Right lobe of liver (tissue), 4 donors: ENCODE data around the gene PC.

Source experiments
- CTCF ChIP-seq, 4 donors: fragments of 200-600 bp in 3 of 4; fragments of 450-650 bp in 1 of 4; IDR thresholded peaks; one replicate each; pipeline versions ENCODE4 v1.5.1 to v1.8.0; 2016 to 2022; ENCODE audit warnings: antibody characterized with exemption in 4 of 4, mild to moderate bottlenecking in 2 of 4
- POLR2A ChIP-seq: fragments of 450-650 bp; IDR thresholded peaks from one replicate; pipeline ENCODE4 v1.6.1; 2017; ENCODE audit warnings: antibody characterized with exemption, mild to moderate bottlenecking
- donor health status: DM: no; HTN: no; CAD: no.
- donor health status: DM: no; HTN: no; CAD: no.
- donor health status: DM: no; HTN: yes; CAD: no.

GRCh38 chr11:66914505-66914904 lies 43.7 kb downstream of the PC start:
- TF ChIP-seq CTCF (IDR thresholded peaks at IDR 0.05) (no peak), POLR2A (no peak)
